Muscle of leg (tissue), 9 donors: ENCODE data around the gene C1QTNF7. TPM values are rescaled to one million over a fixed set of nuclear protein-coding genes. Genes with fewer than 3 reads are reported as not detected.

Source experiments
- polyA plus RNA-seq, 8 donors: library from polyadenylated mRNA; unstranded; fragments of 120-200 nt; gene quantifications; one replicate each; pipeline versions ENCODE4 v1.2.1 to v1.2.3, GENCODE V29; 2013; ENCODE audit warnings: inconsistent platforms in 1 of 8, low replicate concordance in 1 of 8; ENCODE audit not compliant: insufficient read length in 8 of 8, insufficient read depth in 1 of 8
- total RNA-seq: library from RNA; stranded (reverse); fragments of 120-200 nt; gene quantifications from one replicate; pipeline ENCODE4 v1.2.4, GENCODE V29; 2013

The C1QTNF7 gene
- total and polyA plus RNA-seq, 9 donors, result 0.66 to 3.2 (median 1.2) TPM

Other genes with a start within 250 kb of the C1QTNF7 start
- 20.8 TPM for gene CC2D2A, start 41.8 kb downstream of the C1QTNF7 start, total RNA-seq
- 10 to 100 TPM; 12.8 to 21.6 (median 16.0) TPM for gene CC2D2A, start 41.8 kb downstream of the C1QTNF7 start, polyA plus RNA-seq
- gene FBXL5, start 227.3 kb downstream of the C1QTNF7 start, total RNA-seq, result 80.5 TPM
- gene FBXL5, start 227.3 kb downstream of the C1QTNF7 start, polyA plus RNA-seq, result 10 to 100 TPM; 54.2 to 75.2 (median 65.6) TPM